GM19372 (cell line): Measurements from ENCODE around the gene JSRP1.

ENCODE experiments used
- ATAC-seq: cut with Tn5 transposase; IDR thresholded peaks from one replicate; pipeline ENCODE4 v1.9.1; 2021; ENCODE audit warnings: mild to moderate bottlenecking, low read depth, moderate library complexity; ENCODE audit not compliant: unreplicated experiment

The JSRP1 gene

GRCh38 chr19:2268480-2268830, 12.2 kb upstream of the JSRP1 start:
- no peak for ATAC-seq

- no peak for ATAC-seq
These were observed 10.2 kb upstream of the JSRP1 start for GRCh38 chr19:2266183-2266993.

GRCh38 chr19:2261438-2262172, 5.4 kb upstream of the JSRP1 start:
- no peak for ATAC-seq

DNA sequence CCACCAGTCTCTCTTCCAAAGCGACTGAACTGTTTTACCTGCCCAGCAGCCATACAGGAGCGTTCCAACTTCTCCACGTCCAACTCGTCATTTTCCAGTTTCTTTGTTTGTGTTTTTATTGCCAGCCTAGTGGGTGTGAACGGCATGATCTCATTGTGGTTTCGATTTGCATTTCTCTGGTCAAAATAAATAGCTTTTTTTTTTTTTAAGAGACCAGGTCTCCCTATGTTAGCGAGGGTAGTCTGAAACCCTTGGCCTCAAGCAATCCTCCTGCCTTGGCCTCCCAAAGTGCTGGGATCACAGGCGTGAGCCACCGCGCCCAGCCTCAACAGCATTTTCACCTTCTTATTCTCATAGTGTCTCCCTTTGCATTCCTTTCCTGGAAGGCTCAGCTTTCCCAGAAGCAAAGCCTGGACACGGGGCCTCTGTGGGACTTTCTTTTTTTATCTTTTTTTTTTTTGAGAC, 4.2 kb upstream of the JSRP1 start:
- no peak for ATAC-seq

DNA sequence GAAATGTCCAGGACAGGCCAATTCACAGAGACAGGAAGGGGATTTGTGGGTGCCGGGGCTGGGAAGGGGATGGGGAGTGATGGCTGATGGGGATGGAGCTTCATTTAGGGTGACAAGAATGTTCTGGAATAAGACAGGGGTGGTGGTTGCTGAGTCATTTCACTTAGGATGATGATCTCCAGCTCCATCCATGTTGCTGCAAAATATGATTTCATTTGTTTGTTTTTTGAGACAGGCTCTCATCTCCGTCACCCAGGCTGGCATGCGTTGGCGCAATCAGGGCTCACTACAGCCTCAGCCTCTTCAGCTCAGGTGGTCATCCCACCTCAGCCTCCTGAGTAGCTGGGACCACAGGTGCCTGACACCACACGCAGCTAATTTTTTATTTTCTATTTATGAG, 3.1 kb upstream of the JSRP1 start:
- no peak for ATAC-seq

- no peak for ATAC-seq
These were observed 938 bp downstream of the JSRP1 start for GRCh38 chr19:2255112-2255845.

DNA sequence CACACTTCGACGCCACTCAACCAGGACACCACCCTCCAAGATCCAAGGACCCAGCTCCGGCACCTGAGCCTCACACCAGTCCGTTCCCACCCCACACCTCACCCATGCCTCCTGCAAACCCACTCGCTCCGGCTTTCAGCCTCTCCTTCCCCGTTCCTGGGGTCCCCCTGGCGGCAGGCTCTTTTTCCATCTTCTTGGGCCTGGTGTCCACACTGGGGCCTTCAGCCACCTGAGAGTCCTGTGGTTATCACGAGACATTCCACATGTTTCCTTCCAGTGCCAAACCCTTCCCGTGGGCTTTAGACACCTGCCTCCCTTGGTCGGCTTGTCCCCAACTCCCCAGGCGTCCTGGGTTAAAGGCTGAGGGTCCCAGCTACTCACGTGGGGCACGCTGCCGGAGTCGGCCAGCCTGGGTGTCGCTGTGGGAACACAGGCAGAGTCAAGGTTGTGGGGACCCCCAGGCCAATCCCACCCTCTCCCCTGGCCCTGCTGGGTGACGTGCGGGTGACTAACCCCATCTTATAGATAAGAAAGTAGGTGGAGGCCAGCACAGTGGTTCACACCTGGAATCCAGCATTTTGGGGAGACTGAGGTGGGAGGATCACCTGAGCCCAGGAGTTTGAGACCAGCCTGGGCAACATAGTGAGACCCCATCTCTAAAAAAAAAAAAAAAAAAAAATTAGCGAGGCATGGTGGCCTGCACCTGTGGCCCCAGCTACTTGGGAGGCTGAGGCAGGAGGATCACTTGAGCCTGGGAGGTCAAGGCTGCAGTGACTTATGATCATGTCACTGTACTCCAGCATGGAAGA, 1.9 kb downstream of the JSRP1 start:
- no peak for ATAC-seq

GRCh38 chr19:2253106-2254063, 2.8 kb downstream of the JSRP1 start:
- ATAC-seq: no peak

DNA sequence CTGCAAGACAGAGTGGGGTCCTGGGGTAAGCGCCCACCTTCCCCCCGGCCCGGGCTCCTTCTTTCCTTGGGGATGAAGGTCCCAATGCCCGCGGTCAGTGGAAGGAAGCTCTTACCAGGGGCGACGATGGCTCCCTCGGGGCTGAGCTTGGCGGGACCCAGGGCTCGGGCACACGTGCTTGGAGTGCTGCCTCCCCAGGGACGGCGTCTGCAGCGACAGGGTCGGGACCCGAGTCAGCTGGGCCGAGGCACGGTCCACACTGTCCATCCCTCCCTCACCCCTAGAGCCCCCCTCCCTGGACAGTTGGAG, 3.5 kb downstream of the JSRP1 start:
- ATAC-seq: no peak

DNA sequence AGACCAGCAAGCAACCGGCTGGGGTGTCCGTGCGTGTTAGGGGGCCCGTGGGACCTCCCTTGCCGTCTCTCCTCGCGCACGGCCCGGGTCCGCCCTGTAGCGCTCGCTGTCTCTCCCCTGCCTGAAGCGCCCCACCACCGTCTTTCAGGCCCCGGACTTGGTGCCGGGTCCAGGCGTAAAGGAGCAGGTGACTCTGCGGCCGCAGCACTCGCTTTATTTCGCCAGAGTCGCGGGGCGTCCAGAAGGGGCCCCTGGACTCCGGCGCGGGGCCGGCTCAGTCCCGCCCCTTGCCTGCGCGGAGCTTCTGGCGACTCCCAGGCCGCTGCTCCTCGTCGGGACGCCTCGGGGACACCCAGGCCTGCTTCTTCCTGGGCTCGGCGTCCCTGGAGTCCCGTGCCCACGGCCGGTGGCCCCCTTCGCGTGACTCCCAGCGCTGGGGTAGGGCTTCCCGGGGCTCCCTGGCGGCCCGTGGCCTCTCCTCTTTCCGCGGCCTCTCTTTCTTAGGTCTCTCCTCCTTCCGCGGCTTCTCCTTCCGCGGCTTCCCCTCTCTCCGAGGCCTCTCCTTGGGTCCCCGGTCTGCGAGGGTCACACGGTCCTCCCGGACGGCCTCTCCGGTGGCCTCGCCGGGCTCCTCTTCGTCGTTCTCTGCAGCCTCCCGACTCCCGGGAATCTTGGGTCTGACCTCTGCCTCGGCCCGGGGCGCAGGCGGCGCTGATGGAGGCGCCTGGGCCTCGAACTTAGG, 4.0 kb downstream of the JSRP1 start:
- no peak for ATAC-seq

DNA sequence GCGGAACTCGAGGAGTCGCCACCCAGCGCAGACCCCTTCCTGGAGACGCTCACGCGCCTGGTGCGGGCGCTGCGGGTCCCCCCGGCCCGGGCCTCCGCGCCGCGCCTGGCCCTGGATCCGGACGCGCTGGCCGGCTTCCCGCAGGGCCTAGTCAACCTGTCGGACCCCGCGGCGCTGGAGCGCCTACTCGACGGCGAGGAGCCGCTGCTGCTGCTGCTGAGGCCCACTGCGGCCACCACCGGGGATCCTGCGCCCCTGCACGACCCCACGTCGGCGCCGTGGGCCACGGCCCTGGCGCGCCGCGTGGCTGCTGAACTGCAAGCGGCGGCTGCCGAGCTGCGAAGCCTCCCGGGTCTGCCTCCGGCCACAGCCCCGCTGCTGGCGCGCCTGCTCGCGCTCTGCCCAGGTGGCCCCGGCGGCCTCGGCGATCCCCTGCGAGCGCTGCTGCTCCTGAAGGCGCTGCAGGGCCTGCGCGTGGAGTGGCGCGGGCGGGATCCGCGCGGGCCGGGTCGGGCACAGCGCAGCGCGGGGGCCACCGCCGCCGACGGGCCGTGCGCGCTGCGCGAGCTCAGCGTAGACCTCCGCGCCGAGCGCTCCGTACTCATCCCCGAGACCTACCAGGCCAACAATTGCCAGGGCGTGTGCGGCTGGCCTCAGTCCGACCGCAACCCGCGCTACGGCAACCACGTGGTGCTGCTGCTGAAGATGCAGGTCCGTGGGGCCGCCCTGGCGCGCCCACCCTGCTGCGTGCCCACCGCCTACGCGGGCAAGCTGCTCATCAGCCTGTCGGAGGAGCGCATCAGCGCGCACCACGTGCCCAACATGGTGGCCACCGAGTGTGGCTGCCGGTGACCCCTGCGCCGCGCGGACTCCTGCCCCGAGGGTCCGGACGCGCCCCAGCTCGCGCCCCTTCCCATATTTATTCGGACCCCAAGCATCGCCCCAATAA, 4.8 kb downstream of the JSRP1 start:
- no peak for ATAC-seq

GRCh38 chr19:2250766-2251105, 5.5 kb downstream of the JSRP1 start:
- no peak for ATAC-seq

GRCh38 chr19:2249880-2250765, 6.1 kb downstream of the JSRP1 start:
- ATAC-seq: no peak

- ATAC-seq: no peak
These were observed 7.0 kb downstream of the JSRP1 start, which contains the start of gene AMH for GRCh38 chr19:2249010-2249866. Gene AMH, plus strand, starts transcription at chr19:2249323. Its CDS starts 10 bp downstream, at chr19:2249333.

- ATAC-seq: no peak
These were observed 7.8 kb downstream of the JSRP1 start for GRCh38 chr19:2248136-2249009.
